Neural cell (in vitro differentiated cells): ENCODE results near the gene YPEL5. TPM values are rescaled to one million over a fixed set of nuclear protein-coding genes. Genes with fewer than 3 reads are reported as not detected.

Source experiments
- H2AFZ ChIP-seq: fragments of 200-600, 300-800 bp; sonication (generic), shearing (Covaris generic); 2 replicates; pipeline ENCODE4 v1.6.0; 2014; ENCODE audit warnings: low read depth, mild to moderate bottlenecking, antibody characterized with exemption, low read length, moderate library complexity
- H3F3A ChIP-seq: fragments of 200-600 bp; shearing (Covaris generic); 2 replicates; pipeline ENCODE4 v1.6.1; 2016; ENCODE audit warnings: mild to moderate bottlenecking, moderate library complexity, mixed read lengths, antibody characterized with exemption, low read length; ENCODE audit not compliant: insufficient read depth, poor library complexity, severe bottlenecking
- H3K27ac ChIP-seq: fragments of 200-600, 300-800 bp; sonication (generic), shearing (Covaris generic); 2 replicates; pipeline ENCODE4 v1.5.1; 2014; ENCODE audit warnings: mild to moderate bottlenecking, low read length, moderate library complexity
- H3K27me3 ChIP-seq: fragments of 300-800, 200-600 bp; sonication (generic), shearing (Covaris generic); 2 replicates; pipeline ENCODE4 v1.6.0; 2014; ENCODE audit warnings: mild to moderate bottlenecking, low read depth, low read length, moderate library complexity; ENCODE audit not compliant: insufficient read depth
- H3K36me3 ChIP-seq: fragments of 300-800, 200-600 bp; sonication (generic), shearing (Covaris generic); 2 replicates; pipeline ENCODE4 v1.5.1; 2014; ENCODE audit warnings: mild to moderate bottlenecking, antibody characterized with exemption, low read length, moderate library complexity; ENCODE audit not compliant: insufficient read depth
- H3K4me2 ChIP-seq: fragments of 300-800, 200-600 bp; sonication (generic), shearing (Covaris generic); 2 replicates; pipeline ENCODE4 v1.6.0; 2014; ENCODE audit warnings: mild to moderate bottlenecking, low read length
- H3K4me3 ChIP-seq: fragments of 300-800, 200-600 bp; sonication (generic), shearing (Covaris generic); 2 replicates; pipeline ENCODE4 v1.5.1; 2014; ENCODE audit warnings: mild to moderate bottlenecking, low read length, moderate library complexity
- H3K79me2 ChIP-seq: fragments of 200-600 bp; shearing (Covaris generic); replicated peaks from 2 replicates; pipeline ENCODE4 v1.6.0; 2014; ENCODE audit warnings: mild to moderate bottlenecking, low read length, moderate library complexity; ENCODE audit not compliant: insufficient read depth
- H3K9ac ChIP-seq: fragments of 300-800, 200-600 bp; sonication (generic), shearing (Covaris generic); 2 replicates; pipeline ENCODE4 v1.6.1; 2016; ENCODE audit warnings: mild to moderate bottlenecking, low read length, mixed read lengths
- H3K9me2 ChIP-seq: fragments of 200-600 bp; shearing (Covaris generic); 2 replicates; pipeline ENCODE4 v1.6.1; 2016; ENCODE audit warnings: mild to moderate bottlenecking, low read length, mixed read lengths; ENCODE audit not compliant: insufficient read depth
- H3K9me3 ChIP-seq: fragments of 200-600, 300-800 bp; sonication (generic), shearing (Covaris generic); 2 replicates; pipeline ENCODE4 v1.6.1; 2016; ENCODE audit warnings: mild to moderate bottlenecking, mixed run types, low read length, moderate library complexity, mixed read lengths
- H4K20me1 ChIP-seq: fragments of 200-600 bp; shearing (Covaris generic); 2 replicates; pipeline ENCODE4 v1.6.1; 2016; ENCODE audit warnings: mild to moderate bottlenecking, mixed run types; ENCODE audit not compliant: insufficient read depth
- CTCF ChIP-seq: fragments of 450-650 bp; IDR thresholded peaks from 2 replicates; pipeline ENCODE4 v1.5.1; 2014; ENCODE audit warnings: antibody characterized with exemption, mild to moderate bottlenecking, moderate library complexity; ENCODE audit not compliant: poor library complexity, severe bottlenecking
- EP300 ChIP-seq: fragments of 450-650 bp; conservative IDR thresholded peaks from 2 replicates; pipeline ENCODE4 v1.6.1; 2014; ENCODE audit warnings: antibody characterized with exemption, mild to moderate bottlenecking, moderate library complexity; ENCODE audit not compliant: poor library complexity, severe bottlenecking
- EZH2 ChIP-seq: fragments of 200-600, 300-800 bp; shearing (Covaris generic), sonication (generic); IDR thresholded peaks from 2 replicates; pipeline ENCODE4 v1.6.1; 2014; ENCODE audit warnings: antibody characterized with exemption, low read length, borderline replicate concordance, mild to moderate bottlenecking; ENCODE audit not compliant: insufficient read depth, poor library complexity, severe bottlenecking
- MXI1 ChIP-seq: fragments of 450-650 bp; conservative IDR thresholded peaks from 2 replicates; pipeline ENCODE4 v1.6.1; 2014; ENCODE audit warnings: antibody characterized with exemption, mild to moderate bottlenecking; ENCODE audit not compliant: poor library complexity, severe bottlenecking
- POLR2AphosphoS5 ChIP-seq: IDR thresholded peaks from 2 replicates; pipeline ENCODE4 v1.6.1; 2012
- RAD21 ChIP-seq: fragments of 450-650 bp; conservative IDR thresholded peaks from 2 replicates; pipeline ENCODE4 v1.6.1; 2014; ENCODE audit warnings: antibody characterized with exemption, mild to moderate bottlenecking, moderate library complexity
- SMC3 ChIP-seq: fragments of 450-650 bp; conservative IDR thresholded peaks from 2 replicates; pipeline ENCODE4 v1.6.1; 2014; ENCODE audit warnings: antibody characterized with exemption, mild to moderate bottlenecking, moderate library complexity; ENCODE audit not compliant: poor library complexity
- TAF1 ChIP-seq: IDR thresholded peaks from 2 replicates; pipeline ENCODE4 v1.6.1; 2012; ENCODE audit warnings: low read depth
- polyA plus RNA-seq: library from polyadenylated mRNA; depleted of rRNA; stranded (reverse); fragments of >200 nt; gene quantifications from 2 replicates; pipeline ENCODE4 v1.2.3, GENCODE V29; 2014
- TF ChIP-seq, protein P1 (sequence below): IDR thresholded peaks from 2 replicates; pipeline ENCODE4 v1.6.1; 2012; ENCODE audit warnings: borderline replicate concordance

YPEL5 gene
- polyA plus RNA-seq, 1 donor from 2014 or later = 130 TPM

DNA sequence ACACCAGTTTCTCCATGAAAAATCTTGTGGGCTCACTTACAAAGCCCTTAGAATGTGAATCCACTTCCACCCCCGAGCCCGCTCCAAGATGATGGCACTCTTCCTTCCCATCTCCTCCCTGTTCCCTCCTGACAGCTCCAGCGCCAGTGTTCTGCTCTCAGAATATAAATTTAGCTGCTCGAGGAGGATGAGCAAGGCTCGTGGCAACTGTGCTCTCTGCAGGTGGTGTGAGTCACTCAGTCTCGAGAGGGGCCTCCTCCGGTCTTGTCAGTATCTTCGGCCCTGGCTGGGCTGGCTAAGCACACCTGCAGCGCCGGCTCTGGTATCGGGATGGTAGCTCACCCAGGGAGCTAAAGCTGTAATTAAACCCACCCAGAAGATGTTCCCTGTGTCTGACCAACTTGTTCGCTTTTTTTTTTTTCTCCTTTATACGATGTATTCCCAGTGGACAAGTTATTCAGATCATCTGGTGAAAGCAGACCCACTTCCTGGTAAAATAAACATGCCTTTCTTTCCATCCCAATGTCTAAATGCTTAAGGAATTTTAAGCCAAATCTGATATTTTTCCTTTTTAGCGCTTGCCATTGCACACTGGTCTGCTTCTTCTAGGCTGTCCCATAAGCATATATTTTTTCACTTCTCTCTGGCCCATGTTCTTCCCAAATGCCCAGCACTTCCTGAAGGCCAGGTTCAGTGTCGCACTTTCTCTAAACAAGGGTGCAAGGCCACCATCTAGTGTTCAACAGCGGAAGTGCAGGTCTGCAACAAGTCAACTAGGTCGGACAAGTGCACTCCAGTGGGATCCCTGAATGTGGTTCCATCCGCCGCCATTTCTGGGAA, 31.4 kb upstream of the YPEL5 start:
- no peak overlapping the region for H3K4me2 ChIP-seq
- no peaks in the 10 kb centered on the region for H4K20me1 ChIP-seq
- H3F3A ChIP-seq = no peaks in the 10 kb centered on the region
- no peak overlapping the region for H3K27ac ChIP-seq
- H3K36me3 ChIP-seq = no peaks in the 10 kb centered on the region
- TF ChIP-seq EP300 (no peak), TAF1 (no peak), EZH2 (no peak), MXI1 (no peak), SMC3 (peak; percentile 87), RAD21 (peak; percentile 88), POLR2AphosphoS5 (no peak), CTCF (peak; percentile 92)
- TF ChIP-seq, protein P1, sequence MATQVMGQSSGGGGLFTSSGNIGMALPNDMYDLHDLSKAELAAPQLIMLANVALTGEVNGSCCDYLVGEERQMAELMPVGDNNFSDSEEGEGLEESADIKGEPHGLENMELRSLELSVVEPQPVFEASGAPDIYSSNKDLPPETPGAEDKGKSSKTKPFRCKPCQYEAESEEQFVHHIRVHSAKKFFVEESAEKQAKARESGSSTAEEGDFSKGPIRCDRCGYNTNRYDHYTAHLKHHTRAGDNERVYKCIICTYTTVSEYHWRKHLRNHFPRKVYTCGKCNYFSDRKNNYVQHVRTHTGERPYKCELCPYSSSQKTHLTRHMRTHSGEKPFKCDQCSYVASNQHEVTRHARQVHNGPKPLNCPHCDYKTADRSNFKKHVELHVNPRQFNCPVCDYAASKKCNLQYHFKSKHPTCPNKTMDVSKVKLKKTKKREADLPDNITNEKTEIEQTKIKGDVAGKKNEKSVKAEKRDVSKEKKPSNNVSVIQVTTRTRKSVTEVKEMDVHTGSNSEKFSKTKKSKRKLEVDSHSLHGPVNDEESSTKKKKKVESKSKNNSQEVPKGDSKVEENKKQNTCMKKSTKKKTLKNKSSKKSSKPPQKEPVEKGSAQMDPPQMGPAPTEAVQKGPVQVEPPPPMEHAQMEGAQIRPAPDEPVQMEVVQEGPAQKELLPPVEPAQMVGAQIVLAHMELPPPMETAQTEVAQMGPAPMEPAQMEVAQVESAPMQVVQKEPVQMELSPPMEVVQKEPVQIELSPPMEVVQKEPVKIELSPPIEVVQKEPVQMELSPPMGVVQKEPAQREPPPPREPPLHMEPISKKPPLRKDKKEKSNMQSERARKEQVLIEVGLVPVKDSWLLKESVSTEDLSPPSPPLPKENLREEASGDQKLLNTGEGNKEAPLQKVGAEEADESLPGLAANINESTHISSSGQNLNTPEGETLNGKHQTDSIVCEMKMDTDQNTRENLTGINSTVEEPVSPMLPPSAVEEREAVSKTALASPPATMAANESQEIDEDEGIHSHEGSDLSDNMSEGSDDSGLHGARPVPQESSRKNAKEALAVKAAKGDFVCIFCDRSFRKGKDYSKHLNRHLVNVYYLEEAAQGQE = no peak
- no peaks in the 10 kb centered on the region for H3K9me3 ChIP-seq
- H3K79me2 ChIP-seq = no peaks in the 10 kb centered on the region
- H3K4me3 ChIP-seq = no peak overlapping the region
- no peaks in the 10 kb centered on the region for H3K27me3 ChIP-seq
- H3K9me2 ChIP-seq = no peaks in the 10 kb centered on the region
- no peak overlapping the region for H2AFZ ChIP-seq
- no peak overlapping the region for H3K9ac ChIP-seq

DNA sequence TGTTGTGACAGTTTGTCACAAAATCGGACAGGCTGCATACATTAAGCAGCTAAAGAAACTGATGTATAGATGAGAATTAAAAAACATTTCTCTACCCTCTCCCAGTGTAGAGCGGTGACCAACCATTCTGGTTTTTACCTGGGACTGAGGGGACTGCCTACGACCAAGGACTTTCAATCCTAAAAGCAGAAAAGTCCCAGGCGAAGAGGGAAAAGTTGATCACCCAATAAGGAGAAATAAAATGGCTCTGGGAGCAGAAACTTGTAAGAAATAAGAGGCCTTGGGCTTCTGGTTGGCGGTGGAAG, 30.9 kb upstream of the YPEL5 start:
- Histone ChIP-seq H3K27ac (no peak overlapping the region), H3K79me2 (no peaks in the 10 kb centered on the region), H3K9me3 (no peaks in the 10 kb centered on the region), H3K36me3 (no peaks in the 10 kb centered on the region), H3K9ac (no peak overlapping the region), H2AFZ (no peak overlapping the region), H3F3A (no peaks in the 10 kb centered on the region), H3K9me2 (no peaks in the 10 kb centered on the region), H4K20me1 (no peaks in the 10 kb centered on the region), H3K4me2 (no peak overlapping the region), H3K4me3 (no peak overlapping the region), H3K27me3 (no peaks in the 10 kb centered on the region)
- TF ChIP-seq SMC3 = no peak
- no peak for TF ChIP-seq EZH2
- no peak for TF ChIP-seq TAF1
- no peak for TF ChIP-seq RAD21
- TF ChIP-seq EP300 = no peak
